HG02678 (cell line): ENCODE data around the gene CDH6.
"Not testable (repeated sequence)": the region's sequence is repeated elsewhere in the genome, so short reads cannot be mapped to it uniquely, and the experiment has no call there.

ENCODE experiments used
- ATAC-seq: cut with Tn5 transposase; IDR thresholded peaks from one replicate; pipeline ENCODE4 v1.9.1; 2021; ENCODE audit warnings: mild to moderate bottlenecking, moderate library complexity; ENCODE audit not compliant: unreplicated experiment

The CDH6 gene

DNA sequence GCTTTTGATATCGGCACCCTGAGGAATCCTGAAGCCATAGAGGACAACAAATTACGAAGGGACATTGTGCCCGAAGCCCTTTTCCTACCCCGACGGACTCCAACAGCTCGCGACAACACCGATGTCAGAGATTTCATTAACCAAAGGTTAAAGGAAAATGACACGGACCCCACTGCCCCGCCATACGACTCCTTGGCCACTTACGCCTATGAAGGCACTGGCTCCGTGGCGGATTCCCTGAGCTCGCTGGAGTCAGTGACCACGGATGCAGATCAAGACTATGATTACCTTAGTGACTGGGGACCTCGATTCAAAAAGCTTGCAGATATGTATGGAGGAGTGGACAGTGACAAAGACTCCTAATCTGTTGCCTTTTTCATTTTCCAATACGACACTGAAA lies 129.5 kb downstream of the CDH6 start:
- ATAC-seq: no peak

DNA sequence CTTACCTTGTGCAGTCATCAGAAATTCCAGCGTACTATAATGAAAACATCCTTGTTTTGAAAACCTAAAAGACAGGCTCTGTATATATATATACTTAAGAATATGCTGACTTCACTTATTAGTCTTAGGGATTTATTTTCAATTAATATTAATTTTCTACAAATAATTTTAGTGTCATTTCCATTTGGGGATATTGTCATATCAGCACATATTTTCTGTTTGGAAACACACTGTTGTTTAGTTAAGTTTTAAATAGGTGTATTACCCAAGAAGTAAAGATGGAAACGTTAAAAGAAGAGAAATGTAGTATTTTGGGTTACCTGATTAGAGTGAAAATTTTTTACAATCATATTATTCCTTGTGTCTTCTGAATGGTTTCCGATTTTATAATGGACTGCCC lies 131.4 kb downstream of the CDH6 start:
- ATAC-seq: no peak

DNA sequence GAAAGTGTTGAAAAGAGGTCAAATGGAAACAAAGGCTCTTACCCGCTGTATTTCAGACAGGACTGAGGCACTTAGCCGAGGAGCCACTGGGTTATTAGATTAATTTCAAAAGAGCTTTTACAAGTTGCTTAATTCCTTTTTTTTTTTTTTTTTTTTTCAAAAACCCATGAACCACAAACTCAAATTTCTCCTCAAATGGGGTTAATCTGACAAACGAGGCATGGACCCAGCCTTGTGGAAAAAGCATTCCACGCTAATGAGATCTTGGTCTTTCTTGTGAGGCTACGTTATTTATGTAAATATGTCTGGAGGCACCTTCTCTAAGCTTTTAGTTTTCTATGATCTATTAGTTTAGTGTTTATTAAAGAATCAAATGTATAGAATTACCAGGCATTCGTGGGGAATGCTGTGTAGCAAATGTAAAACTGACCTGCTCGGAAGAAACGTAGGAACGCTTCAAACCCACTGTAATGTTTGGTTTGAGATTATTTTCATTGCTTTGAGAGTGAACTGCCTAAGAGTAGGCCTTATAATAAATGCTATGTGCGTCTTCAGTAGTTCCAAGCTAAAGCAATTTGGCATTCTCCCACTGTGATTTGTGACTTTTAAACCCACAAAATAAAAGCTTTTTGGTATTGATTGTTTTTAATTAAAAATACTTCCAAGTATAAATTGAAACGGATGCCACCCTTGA lies 134.7 kb downstream of the CDH6 start:
- ATAC-seq: no peak

DNA sequence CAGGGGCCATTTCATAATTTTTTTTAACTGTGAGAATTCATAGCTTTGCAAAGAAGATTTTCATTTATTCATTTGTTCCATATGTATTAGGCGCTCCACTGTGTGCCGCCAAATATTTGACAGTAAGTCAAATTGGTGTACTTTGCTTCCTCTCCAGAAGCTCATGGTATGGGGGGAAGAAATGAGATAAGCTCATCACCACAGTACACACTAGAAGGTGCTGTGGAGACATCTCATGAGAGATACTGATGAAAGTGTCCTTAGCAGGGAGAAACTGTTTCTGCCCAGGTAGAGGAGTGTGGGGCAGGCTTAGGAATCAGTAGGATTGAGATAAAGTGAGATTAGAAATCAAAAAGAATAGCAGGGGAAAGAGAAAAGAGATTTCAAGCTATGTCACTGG lies 136.2 kb downstream of the CDH6 start:
- no peak for ATAC-seq

DNA sequence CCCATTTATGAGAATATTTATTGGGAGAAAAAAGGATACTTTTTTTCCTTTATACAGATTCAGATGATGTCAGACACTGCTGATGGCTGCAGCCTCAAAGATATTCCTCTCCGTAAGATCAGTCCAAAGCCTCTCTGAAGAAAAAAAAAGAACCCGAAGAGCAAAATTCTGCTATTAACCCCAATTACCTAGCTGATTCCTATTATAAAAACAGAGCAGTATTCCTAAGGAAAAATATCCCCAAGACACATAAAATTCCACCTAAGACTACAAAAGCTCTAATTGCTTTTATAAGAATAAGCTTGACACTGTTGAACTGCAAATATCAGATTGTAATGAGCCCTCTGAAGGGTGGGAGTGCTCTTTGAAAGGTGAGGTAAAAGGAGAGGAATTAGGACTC lies 138.7 kb downstream of the CDH6 start:
- ATAC-seq: no peak

DNA sequence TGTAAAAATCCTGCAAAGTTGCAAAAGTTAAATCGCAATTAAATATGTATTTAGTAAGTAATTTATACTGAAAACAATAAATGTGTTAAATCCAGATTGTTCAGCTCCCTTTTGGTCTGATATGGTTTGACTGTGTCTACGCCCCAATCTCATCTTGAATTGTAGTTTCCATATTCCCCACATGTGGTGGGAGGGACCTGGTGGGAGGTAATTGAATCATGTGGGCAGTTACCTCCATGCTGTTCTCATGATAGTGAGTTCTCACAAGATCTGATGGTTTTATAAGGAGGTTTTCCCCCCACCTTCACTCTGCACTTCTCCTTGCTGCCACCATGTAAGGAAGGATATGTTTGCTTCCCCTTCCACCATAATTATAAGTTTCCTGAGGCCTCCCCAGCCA lies 140.0 kb downstream of the CDH6 start:
- ATAC-seq: no peak

DNA sequence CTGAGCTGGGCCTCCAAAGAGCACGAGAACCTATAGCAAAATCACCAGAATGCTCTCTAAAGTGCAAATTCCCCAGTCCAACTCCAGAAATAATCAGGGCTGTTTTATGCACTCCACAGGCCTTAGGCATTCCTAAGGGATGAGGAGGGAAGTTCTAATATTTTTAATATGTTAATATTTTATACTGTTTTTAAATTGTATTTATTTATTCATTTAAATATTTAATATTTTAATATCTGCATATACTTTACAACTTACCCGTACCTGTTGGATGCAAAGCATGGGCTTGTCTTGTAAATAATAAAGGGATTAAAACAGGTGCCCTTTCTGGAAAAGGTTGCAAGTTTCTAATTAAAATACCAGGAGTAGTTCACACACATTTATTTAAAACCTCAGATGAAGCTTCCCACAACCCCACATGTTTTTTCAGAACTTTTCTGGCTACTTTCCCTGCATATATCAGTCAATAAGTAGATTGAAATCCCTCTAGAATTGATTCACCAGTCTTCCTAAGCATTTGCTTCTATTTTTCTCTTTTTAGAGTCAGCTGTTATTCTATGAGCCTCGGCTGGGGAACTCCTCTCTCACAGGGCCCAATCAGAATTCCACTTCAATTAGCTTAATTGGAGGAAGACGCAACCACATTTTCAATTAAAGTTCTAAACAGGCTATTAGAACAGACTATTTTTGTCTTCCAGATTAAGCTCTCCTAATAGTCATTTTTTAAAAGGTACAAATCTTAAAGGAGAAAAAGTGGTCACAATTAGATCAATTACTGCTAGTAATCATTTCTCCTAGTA lies 140.8 kb downstream of the CDH6 start:
- no peak for ATAC-seq

DNA sequence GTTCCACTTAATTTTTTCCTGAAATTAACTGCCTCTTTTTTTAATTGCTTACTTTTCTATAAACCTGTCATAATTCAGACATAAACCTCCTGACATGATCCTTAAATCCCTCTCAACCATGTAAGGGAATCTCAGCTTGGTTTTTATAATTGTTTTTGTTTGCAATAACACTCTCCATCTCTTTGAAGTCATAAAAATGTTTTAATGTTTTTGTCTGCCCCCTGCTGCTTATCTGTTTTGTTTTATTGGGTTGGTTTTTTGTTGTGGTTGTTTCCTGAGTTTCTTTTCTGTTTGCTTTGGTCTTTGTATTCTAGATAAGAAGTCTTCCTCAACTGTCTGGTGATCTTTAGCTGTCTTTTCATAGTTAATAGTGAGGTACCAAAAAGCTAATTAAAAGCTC lies 142.0 kb downstream of the CDH6 start:
- ATAC-seq: no peak

DNA sequence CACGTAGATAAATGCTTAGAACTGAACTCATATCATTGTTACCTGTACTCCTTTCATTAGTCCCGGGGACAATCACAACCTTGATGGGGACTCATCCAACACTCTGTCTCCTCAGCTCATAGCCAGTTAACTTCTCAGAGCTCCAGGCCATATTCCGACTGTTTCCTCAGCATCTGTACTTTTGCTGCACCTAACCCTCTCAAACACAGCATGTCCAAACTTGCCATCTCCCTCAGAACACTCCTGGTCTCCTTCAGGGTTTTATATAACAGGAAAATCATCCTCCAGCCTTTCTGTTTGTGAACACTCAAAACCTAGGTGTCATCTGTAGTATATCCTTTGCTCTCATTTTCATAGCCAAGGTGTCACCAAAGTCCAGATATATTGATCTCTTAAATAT lies 150.5 kb downstream of the CDH6 start:
- no peak for ATAC-seq

DNA sequence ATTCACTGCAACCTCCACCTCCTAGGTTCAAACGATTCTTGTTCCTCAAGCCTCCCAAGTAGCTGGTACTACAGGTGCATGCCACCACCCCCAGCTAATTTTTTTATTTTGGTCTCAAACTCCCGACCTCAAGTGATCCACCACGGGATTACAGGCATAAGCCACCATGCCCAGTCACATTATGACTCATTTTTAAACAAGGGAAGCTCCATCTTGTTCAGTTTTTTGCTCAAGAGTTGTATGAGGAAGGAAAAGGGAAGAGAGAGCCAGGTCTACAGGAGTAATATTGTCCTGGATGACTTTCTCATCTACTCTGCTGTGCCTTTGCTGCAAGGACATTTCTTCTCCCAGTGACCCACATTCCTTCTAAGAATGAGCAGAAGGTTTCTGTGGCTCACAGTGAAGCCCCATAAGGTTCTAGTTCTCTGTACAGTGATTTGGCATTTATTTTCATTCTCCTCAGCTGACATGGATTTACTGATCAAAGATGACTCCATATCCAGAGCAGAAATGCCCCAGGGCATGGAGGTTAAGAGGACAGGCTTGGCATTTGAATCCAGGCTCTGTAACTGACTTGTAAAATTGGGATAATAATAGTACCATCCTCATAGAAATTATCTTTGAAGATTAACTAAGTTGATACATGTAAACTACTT lies 153.5 kb downstream of the CDH6 start:
- no peak for ATAC-seq

DNA sequence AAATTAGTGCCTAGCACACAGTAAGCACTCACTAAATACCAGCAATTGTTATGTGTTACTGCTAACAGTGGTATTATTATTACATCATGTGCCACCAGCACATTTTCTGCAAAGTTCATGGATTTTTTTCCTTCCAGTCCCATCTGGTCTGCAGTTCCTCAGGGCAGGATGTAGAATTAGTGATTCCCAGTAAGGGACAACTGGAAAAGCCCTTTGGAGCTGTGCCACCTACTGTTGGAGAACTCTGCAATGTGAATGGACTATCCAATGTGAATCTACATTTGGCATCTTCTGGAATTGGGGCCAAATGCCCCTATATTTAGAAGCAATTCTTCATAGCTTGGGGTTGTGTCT lies 154.0 kb downstream of the CDH6 start:
- ATAC-seq: no peak

DNA sequence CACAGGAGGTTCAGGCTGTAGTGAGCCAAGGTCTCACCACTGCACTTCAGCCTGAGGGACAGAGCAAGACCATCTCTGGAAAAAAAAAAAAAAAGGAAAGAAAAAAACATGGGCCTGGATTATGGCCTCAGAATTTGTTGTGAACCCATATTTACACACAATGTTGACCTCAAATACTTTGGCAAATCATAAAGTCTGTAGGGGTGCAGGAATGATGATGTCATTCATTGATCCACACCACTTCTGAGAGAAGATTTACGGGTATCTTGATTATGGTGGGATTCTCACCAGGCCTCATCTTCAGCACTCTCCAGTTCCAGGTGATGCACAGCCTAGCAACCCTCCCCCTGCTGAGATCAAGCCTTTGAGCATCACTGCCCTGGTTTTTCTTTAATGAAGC lies 156.9 kb downstream of the CDH6 start:
- no peak for ATAC-seq

DNA sequence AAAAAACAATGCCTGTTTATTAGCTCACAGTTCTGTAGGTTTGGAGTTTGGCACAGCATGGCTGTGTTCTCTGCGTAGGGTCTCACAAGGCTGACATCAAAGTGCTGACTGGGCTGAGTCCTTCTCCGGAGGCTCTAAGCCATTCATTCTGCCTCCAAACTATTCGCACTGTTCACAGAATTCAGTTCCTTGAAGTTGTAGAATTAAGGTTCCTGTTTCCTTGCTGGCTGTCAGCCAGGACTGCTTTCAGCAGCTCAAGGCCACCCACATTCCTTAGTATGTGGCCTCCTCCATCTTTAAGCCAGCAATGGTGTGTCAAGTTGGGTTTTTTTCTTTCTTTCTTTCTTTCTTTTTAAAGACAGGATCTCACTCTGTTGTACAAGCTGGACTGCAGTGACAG lies 161.9 kb downstream of the CDH6 start:
- ATAC-seq: no peak

DNA sequence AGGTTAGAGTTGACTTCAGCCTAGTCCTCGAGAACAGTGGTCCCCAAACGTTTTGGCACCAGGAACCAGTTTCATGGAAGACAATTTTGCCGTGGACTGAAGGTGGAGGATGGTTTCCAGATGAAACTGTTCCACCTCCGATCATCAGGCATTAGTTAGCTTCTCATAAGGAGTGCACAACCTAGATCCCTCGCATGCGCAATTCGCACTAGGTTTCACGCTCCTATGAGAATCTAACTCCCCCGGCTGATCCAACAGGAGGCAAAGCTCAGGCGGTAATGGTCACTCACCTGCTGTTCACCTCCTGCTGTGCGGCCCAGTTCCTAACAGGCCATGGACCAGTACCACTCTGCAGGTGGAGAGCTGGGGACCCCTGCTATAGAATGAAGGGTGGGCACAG lies 163.6 kb downstream of the CDH6 start:
- ATAC-seq: no peak

DNA sequence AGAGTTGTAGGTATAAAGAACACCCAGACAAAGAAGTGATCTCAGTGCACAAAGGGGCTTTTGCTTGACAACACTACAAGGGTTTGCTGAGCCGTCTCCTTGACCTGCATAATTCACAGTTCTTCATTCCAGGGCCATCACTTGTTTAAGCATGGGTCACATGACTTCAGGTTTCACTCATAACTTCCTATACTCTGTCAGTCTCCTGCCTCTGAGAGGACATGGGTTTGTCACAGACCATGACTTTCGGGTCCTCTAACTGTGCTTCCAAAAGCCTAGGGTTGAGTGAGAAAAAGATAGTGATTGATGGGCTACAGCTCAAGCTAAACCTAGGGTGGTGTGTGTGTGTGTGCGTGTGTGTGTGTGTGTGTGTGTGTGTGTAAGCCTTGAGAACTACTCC lies 166.4 kb downstream of the CDH6 start:
- no peak for ATAC-seq

DNA sequence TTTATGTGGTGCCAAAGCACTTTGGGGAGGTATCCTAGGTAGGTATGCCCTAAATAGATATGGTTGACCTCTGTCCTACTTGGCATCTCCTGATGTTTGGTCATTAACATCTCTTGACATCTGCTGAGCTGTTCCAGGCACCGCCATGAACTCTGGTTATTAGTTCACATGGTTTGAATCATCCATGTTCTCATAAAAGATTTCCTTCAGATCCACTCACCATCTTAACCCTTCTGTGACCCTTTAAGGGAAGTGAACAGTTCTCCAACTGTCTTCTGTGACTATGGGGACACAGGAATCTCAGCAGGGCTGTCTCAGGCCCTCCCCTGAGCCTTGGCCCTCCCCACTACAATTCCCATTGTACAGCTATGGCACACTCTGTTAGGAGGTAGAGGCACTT lies 167.7 kb downstream of the CDH6 start:
- ATAC-seq: no peak

DNA sequence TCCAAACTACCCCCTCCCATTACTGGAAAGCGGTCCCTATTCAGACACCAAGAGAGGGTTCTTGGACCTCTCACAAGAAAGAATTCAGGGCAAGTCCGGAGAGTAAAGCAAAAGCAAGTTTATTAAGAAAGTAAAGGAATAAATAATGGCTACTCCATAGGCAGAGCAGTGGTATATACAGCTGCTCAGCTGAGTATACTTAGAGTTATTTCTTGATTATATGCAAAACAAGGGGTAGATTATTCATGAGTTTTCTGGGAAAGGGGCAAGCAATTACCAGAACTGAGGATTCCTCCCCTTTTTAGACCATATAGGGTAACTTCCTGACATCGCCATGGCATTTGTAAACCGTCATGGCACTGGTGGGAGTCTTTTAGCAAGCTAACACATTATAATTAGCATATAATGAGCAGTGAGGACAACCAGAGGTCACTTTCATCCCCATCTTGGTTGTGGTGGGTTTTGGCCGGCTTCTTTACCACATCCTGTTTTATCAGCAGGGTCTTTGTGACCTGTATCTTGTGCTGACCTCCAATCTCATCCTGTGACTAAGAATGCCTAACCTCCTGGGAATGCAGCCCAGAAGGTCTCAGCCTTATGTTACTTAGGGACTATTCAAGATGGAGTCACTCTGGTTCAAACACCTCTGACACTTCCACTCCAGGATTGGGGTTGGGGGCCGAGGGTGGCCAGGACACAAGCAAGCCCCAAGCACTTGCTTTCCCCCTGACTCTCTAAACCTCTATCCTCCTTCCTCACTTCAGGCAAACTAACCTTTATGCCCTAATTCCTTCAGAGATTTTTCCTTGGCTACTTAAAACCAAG lies 168.4 kb downstream of the CDH6 start:
- not testable (repeated sequence) for ATAC-seq

DNA sequence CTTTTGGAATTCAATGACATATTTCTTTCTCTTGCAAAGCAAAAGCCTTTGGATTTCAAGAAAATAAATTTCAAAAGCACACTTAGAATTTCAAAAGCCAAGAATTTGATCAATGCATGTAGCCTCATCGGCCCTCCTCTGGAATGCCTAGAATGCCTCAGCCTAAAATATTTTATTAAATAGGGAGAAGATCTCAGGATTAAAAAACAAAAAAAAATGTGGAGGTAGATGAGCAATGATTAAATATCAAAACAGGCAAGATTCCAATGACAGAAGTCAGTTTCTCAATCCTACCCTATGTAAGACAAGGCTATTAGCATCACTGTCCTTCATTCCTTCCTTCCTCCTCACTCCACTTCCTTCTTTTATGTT lies 169.0 kb downstream of the CDH6 start:
- no peak for ATAC-seq

DNA sequence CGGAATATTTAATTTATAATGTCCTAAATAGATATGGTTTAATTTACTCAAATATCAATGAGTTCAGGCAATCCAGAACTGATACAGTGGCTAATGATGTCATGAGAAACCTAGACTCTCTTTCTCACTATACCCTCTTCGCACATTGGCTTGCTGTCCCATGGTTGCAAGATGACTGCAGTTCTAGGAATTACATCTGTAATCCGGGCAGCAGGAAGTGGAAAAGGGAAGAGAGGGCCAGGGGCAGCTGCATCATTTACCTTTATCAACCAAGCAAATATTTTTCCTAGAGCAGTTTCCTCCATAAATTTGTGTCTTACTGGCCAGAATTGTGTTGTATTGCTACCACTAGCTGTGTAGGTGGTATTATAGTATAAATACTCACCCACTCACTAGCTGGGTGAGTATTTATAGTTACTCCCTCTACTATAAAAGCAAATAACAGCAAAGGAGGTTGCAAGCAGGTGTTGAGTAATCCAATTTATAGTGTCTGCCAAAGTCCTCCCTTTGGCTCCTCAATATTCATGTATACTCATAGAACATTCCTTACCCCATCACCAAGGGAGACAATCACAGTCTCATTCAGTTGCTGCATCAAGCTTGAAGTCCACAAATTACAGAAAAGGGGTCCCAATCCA lies 169.6 kb downstream of the CDH6 start:
- ATAC-seq: no peak

DNA sequence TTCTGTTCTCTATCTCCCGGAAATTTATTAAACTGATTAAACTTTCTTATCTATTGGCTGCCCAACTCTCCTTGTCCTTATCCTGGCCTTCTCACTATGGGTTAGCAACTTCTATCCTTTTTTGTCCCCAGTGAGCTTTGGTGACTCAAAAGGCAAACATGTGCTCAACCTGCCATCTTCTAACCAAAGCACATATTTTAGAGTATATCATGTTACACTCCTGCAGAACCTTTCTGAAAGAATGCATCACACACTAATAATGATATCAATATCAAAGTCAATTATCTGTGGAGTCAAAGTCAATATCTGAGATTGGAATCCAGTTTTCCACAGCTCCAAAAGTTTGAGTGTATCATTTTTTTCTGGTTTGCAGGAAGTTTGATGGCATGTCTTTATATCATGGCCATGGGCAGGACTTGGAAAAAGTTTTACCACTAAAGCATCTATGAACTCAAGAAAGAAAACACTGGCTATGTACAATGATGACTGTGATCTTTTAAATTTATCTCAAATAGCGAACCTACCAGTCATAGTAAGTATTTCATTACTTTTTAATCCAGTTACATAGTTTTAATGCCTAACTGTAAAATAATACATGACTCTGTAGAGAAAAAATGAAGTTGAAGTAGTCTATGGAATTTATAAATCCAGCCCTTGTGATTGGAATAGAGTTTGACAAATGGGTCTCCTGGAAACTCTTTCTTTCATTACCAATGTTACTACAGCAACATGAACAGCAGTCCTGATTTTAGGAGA lies 171.6 kb downstream of the CDH6 start:
- ATAC-seq: no peak
